ENCODE measurements around the gene PCNX3.
A peak's percentile ranks its signal among the peaks of the same experiment; 100 is the strongest.

PCNX3 gene

DNA sequence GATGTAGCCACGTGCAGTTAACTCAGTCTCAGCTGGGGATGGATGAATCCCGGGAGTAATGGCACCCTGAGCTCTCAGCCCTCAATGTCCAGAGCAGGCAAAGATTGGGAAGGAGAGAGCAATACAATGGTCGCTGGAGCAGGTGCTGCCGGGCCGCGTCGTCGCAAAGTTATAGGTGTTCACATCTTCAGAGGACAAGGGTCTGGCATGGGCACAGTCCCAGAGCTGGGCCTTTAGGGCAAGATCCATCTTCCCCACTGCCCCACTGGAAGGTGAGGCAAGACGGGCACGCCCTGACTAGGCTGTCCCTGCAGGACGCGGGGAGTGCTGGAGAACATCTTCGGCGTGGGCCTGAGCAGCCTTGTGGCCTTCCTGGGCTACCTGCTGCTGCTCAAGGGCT lies 7.6 kb downstream of the PCNX3 start:
- DNase-seq (ENCODE audit: low spot score) (no peak), ATAC-seq (ENCODE audit: low read depth) (no peak)
- TF ChIP-seq, protein P1, sequence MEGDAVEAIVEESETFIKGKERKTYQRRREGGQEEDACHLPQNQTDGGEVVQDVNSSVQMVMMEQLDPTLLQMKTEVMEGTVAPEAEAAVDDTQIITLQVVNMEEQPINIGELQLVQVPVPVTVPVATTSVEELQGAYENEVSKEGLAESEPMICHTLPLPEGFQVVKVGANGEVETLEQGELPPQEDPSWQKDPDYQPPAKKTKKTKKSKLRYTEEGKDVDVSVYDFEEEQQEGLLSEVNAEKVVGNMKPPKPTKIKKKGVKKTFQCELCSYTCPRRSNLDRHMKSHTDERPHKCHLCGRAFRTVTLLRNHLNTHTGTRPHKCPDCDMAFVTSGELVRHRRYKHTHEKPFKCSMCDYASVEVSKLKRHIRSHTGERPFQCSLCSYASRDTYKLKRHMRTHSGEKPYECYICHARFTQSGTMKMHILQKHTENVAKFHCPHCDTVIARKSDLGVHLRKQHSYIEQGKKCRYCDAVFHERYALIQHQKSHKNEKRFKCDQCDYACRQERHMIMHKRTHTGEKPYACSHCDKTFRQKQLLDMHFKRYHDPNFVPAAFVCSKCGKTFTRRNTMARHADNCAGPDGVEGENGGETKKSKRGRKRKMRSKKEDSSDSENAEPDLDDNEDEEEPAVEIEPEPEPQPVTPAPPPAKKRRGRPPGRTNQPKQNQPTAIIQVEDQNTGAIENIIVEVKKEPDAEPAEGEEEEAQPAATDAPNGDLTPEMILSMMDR (IDR thresholded peaks at IDR 0.05; ENCODE audit: poor library complexity, severe bottlenecking): no peak
- no peak overlapping the region for H3K27ac ChIP-seq (ENCODE audit: poor library complexity, severe bottlenecking)
- H3K4me3 ChIP-seq (ENCODE audit: severe bottlenecking): no peak overlapping the region
- H3K9me3 ChIP-seq (ENCODE audit: severe bottlenecking): no peaks in the 10 kb centered on the region
- no peaks in the 10 kb centered on the region for H3K27me3 ChIP-seq (ENCODE audit: insufficient read depth, poor library complexity, severe bottlenecking)
- peaks cover 86% of the 10 kb centered on the region for H3K36me3 ChIP-seq (ENCODE audit: low read depth)
- H3K4me1 ChIP-seq (ENCODE audit: insufficient read depth, poor library complexity, severe bottlenecking): no peaks in the 10 kb centered on the region

DNA sequence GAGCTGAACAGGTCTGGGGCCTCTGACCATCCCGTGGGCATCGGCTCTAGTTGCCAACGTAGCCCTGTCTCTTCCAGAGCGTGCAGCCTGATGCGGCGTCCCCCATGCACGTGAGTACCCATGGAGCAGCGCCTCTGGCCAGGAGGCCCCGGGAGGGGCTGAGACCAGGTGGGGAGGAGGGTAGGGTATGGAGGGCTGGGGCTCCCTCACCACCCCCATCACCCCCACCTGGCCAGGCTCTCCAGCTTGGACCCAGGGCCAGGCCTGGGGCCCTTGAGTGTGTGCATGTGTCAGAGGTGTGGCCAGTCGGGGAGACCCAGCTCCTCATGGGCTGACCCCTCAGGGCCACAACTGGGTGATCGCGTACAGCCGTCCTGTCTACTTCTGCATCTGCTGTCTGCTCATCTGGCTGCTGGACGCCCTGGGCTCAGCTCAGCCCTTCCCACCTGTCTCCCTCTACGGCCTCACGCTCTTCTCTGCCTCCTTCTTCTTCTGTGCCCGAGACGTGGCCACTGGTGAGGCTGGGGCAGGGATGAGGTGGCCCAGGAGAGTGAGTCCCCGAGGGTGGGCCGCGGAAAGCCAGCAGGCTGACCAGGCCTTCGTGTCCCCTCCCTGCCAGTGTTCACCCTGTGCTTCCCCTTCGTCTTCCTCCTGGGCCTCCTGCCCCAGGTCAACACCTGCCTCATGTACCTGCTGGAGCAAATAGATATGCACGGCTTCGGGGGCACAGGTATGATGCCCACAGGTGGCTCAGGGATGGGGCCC lies 8.5 kb downstream of the PCNX3 start:
- no peaks in the 10 kb centered on the region for H3K4me1 ChIP-seq (ENCODE audit: insufficient read depth, poor library complexity, severe bottlenecking)
- no peak overlapping the region for H3K4me3 ChIP-seq (ENCODE audit: severe bottlenecking)
- H3K27ac ChIP-seq (ENCODE audit: poor library complexity, severe bottlenecking): no peak overlapping the region
- no peaks in the 10 kb centered on the region for H3K9me3 ChIP-seq (ENCODE audit: severe bottlenecking)
- H3K36me3 ChIP-seq (ENCODE audit: low read depth): peaks cover 84% of the 10 kb centered on the region
- no peaks in the 10 kb centered on the region for H3K27me3 ChIP-seq (ENCODE audit: insufficient read depth, poor library complexity, severe bottlenecking)
- no peak for ATAC-seq (ENCODE audit: low read depth)
- no peak for DNase-seq (ENCODE audit: low spot score)
- TF ChIP-seq, protein P1 (IDR thresholded peaks at IDR 0.05; ENCODE audit: poor library complexity, severe bottlenecking): no peak

DNA sequence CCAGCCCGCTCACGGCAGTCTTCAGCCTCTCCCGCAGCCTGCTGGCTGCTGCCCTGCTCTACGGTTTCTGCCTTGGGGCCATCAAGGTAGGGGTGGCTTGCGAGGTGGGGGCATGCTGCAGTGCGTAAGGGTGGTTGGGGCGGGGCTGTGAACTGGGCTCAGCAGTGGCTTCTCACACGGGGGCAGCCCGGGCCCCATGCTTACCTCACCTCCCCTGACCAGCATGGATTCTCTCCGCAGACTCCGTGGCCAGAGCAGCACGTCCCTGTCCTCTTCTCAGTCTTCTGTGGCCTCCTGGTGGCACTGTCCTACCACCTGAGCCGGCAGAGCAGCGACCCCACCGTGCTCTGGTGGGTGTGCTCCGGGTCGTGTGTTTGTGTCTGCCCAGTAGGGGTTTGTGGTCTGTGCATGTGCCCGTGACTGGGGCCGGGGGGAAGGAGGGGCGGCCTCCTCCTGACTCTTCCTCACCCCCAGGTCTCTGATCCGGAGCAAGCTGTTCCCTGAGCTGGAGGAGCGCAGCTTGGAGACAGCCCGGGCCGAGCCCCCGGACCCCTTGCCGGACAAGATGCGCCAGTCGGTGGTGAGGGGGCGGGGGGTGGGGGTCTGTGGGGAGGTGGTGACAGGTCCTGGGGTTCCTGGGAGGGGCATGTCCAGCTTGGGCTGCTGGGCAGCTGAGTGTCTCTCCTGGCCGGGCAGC lies 9.5 kb downstream of the PCNX3 start:
- H3K27me3 ChIP-seq (ENCODE audit: insufficient read depth, poor library complexity, severe bottlenecking): no peaks in the 10 kb centered on the region
- H3K4me1 ChIP-seq (ENCODE audit: insufficient read depth, poor library complexity, severe bottlenecking): no peaks in the 10 kb centered on the region
- TF ChIP-seq, protein P1 (IDR thresholded peaks at IDR 0.05; ENCODE audit: poor library complexity, severe bottlenecking): no peak
- no peak for ATAC-seq (ENCODE audit: low read depth)
- H3K9me3 ChIP-seq (ENCODE audit: severe bottlenecking): no peaks in the 10 kb centered on the region
- H3K27ac ChIP-seq (ENCODE audit: poor library complexity, severe bottlenecking): no peak overlapping the region
- no peak overlapping the region for H3K4me3 ChIP-seq (ENCODE audit: severe bottlenecking)
- DNase-seq (ENCODE audit: low spot score): no peak
- H3K36me3 ChIP-seq (ENCODE audit: low read depth): peaks cover 77% of the 10 kb centered on the region

DNA sequence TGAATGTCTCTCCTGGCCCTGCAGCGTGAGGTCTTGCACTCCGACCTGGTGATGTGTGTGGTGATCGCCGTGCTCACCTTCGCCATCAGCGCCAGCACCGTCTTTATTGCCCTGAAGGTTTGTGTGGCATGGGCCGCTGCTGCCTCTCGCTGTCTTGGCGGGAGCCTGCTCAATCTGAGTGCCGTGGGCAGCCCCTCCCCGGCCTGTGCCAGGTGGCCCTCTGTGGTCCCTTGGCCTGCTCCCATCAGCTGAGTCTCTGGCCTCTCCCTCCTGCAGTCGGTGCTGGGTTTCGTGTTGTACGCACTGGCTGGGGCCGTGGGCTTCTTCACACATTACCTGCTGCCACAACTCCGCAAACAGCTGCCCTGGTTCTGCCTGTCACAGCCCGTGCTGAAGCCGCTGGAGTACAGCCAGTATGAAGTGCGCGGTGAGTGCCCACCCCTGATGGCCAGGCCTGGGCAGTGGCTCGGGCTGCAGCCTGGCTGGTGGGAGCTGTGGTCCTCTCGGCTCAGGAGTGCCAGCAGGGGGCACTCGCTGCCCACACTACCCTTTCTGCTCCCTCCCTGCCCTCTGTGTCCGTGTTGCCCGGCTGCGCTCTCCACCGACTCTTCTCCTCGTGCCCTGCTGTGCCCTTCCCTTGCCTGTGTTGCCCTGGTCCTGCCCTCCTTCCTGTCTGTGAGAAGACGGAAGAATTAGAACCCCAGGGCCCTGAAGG lies 10.2 kb downstream of the PCNX3 start:
- TF ChIP-seq, protein P1 (IDR thresholded peaks at IDR 0.05; ENCODE audit: poor library complexity, severe bottlenecking): peak; percentile 22
- Histone ChIP-seq H3K27me3 (ENCODE audit: insufficient read depth, poor library complexity, severe bottlenecking) (no peaks in the 10 kb centered on the region), H3K9me3 (ENCODE audit: severe bottlenecking) (no peaks in the 10 kb centered on the region), H3K4me3 (ENCODE audit: severe bottlenecking) (no peak overlapping the region), H3K4me1 (ENCODE audit: insufficient read depth, poor library complexity, severe bottlenecking) (no peaks in the 10 kb centered on the region), H3K36me3 (ENCODE audit: low read depth) (peaks cover 72% of the 10 kb centered on the region), H3K27ac (ENCODE audit: poor library complexity, severe bottlenecking) (no peak overlapping the region)
- no peak for DNase-seq (ENCODE audit: low spot score)
- 0 out of 3 replicates have a peak, but pooled peaks have one; percentile 20 for ATAC-seq (ENCODE audit: low read depth)

Measured in RWPE2 (cell line).